B cell (primary cell): ENCODE measurements around the gene TPST2. TPM values are rescaled to one million over a fixed set of nuclear protein-coding genes. Genes with fewer than 3 reads are reported as not detected.
A peak's percentile ranks its signal among the peaks of the same experiment; 100 is the strongest.

Experiments used
- ATAC-seq: fragments of 200-7000 bp; cut with Tn5 transposase; one replicate; pipeline ENCODE4 v1.10.0; 2021; ENCODE audit warnings: low read depth, mild to moderate bottlenecking, moderate number of reproducible peaks, moderate library complexity
- CTCF ChIA-PET: fragments of 350-600 bp; sonication (Branson Sonifier 250); formaldehyde crosslinking; loops from one replicate; lab custom pipeline; 2021; ENCODE audit warnings: antibody characterized with exemption, inconsistent platforms; lab: Charles Lee
- POLR2A ChIA-PET: fragments of 350-600 bp; sonication (Branson Sonifier 250); formaldehyde crosslinking; loops from one replicate; lab custom pipeline; 2021; ENCODE audit warnings: antibody characterized with exemption; lab: Charles Lee
- DNase-seq: peaks from one replicate; pipeline ENCODE4 v3.0.0; 2013
- H2AFZ ChIP-seq: 2 replicates; pipeline ENCODE4 v1.6.1; 2012; ENCODE audit warnings: mild to moderate bottlenecking, low read depth, low read length; ENCODE audit not compliant: insufficient read depth, poor library complexity, severe bottlenecking
- H3K27ac ChIP-seq, 2 donors: 1 replicate in 1 of 2; 2 replicates in 1 of 2; pipeline ENCODE4 v1.5.1; 2012 to 2013; ENCODE audit warnings: low read length in 2 of 2, mild to moderate bottlenecking in 2 of 2, moderate library complexity in 1 of 2
- H3K27me3 ChIP-seq, 4 experiments: fragments of 200-600 bp in 1 of 4; sonication (generic) in 1 of 4; replicated peaks in 1 of 4; 1 replicate in 2 of 4; 2 replicates in 2 of 4; pipeline versions ENCODE4 v1.6.1 to v1.7.0; 2013 to 2016; ENCODE audit warnings: low read length in 3 of 4, mild to moderate bottlenecking in 2 of 4, mixed read lengths in 1 of 4, moderate library complexity in 1 of 4; ENCODE audit not compliant: insufficient read depth in 4 of 4, control insufficient read depth in 3 of 4; ENCODE audit errors: control extremely low read depth in 1 of 4
- H3K36me3 ChIP-seq, 2 experiments: replicated peaks in 1 of 2; 1 replicate in 1 of 2; 2 replicates in 1 of 2; pipeline versions ENCODE4 v1.6.1 to v1.7.1; 2013; ENCODE audit warnings: low read length in 1 of 2; ENCODE audit not compliant: insufficient read depth in 2 of 2, control insufficient read depth in 1 of 2; ENCODE audit errors: control extremely low read depth in 1 of 2, extremely low read depth in 1 of 2
- H3K4me1 ChIP-seq, 2 donors: fragments of 200-600 bp in 1 of 2; sonication (generic) in 1 of 2; 1 replicate in 1 of 2; 2 replicates in 1 of 2; pipeline versions ENCODE4 v1.5.1 to v1.6.1; 2013 to 2017; ENCODE audit warnings: low read length in 2 of 2; ENCODE audit not compliant: control insufficient read depth in 2 of 2, insufficient read depth in 2 of 2
- H3K4me2 ChIP-seq: replicated peaks from 2 replicates; pipeline ENCODE3; 2012; ENCODE audit warnings: mild to moderate bottlenecking, low read depth, low read length; ENCODE audit not compliant: poor library complexity, severe bottlenecking
- H3K4me3 ChIP-seq, 5 experiments: fragments of 200-600 bp in 1 of 5; sonication (generic) in 1 of 5; 1 replicate in 3 of 5; 2 replicates in 2 of 5; pipeline versions ENCODE4 v1.5.1 to v1.7.0; 2011 to 2016; ENCODE audit warnings: low read length in 4 of 5, mild to moderate bottlenecking in 4 of 5, low read depth in 2 of 5, control low read depth in 1 of 5, moderate library complexity in 1 of 5; ENCODE audit not compliant: insufficient read depth in 1 of 5; ENCODE audit errors: control extremely low read depth in 1 of 5, extremely low read depth in 1 of 5
- H3K79me2 ChIP-seq: fragments of 200-600 bp; sonication (generic); one replicate; pipeline ENCODE4 v1.6.0; 2016; ENCODE audit warnings: low read length; ENCODE audit not compliant: control insufficient read depth, insufficient read depth
- H3K9ac ChIP-seq: fragments of 200-600 bp; sonication (generic); 2 replicates; pipeline ENCODE4 v1.6.1; 2017; ENCODE audit warnings: mild to moderate bottlenecking, low read length, moderate library complexity
- H3K9me3 ChIP-seq, 3 donors: one replicate each; pipeline versions ENCODE4 v1.6.1 to v1.7.1; 2013; ENCODE audit warnings: low read length in 2 of 3; ENCODE audit not compliant: control insufficient read depth in 2 of 3, insufficient read depth in 1 of 3; ENCODE audit errors: control extremely low read depth in 1 of 3
- H4K20me1 ChIP-seq: 2 replicates; pipeline ENCODE4 v1.6.0; 2012; ENCODE audit warnings: mild to moderate bottlenecking, low read length; ENCODE audit not compliant: insufficient read depth, control insufficient read depth, poor library complexity, severe bottlenecking
- H3K27ac Mint-ChIP-seq: one replicate; pipeline ENCODE4 v1.8.0; 2021; ENCODE audit warnings: mixed read lengths
- H3K27me3 Mint-ChIP-seq: one replicate; pipeline ENCODE4 v1.8.0; 2021; ENCODE audit warnings: mixed read lengths
- H3K4me1 Mint-ChIP-seq: one replicate; pipeline ENCODE4 v1.8.0; 2021; ENCODE audit warnings: mixed read lengths
- H3K4me3 Mint-ChIP-seq: one replicate; pipeline ENCODE4 v1.8.0; 2021; ENCODE audit warnings: mixed read lengths
- H3K9me3 Mint-ChIP-seq: one replicate; pipeline ENCODE4 v1.8.0; 2022; ENCODE audit warnings: mixed read lengths; ENCODE audit not compliant: insufficient read depth
- EZH2 ChIP-seq: IDR thresholded peaks from 2 replicates; pipeline ENCODE4 v1.6.1; 2012; ENCODE audit warnings: borderline replicate concordance, low read depth, mild to moderate bottlenecking, moderate library complexity, low read length; ENCODE audit not compliant: insufficient read depth, poor library complexity, severe bottlenecking
- WGBS: methylation state at CpG from one replicate; pipeline ENCODE4 v1.1.5; 2013; ENCODE audit warnings: missing lambda C conversion rate; ENCODE audit not compliant: insufficient coverage; 5-methylcytosine and 5-hydroxymethylcytosine counted together
- intact Hi-C: fragments of 100-400 bp; cut with micrococcal nuclease; formaldehyde crosslinking; loops from one replicate; pipeline ENCODE4 v1.10.0; 2022
- polyA plus RNA-seq: library from polyadenylated mRNA; depleted of rRNA; stranded (reverse); fragments of >200 nt; gene quantifications from 2 replicates; pipeline ENCODE4 v1.2.3, GENCODE V29; 2012
- total RNA-seq, 2 donors: library from RNA; stranded (reverse); fragments of 120-200 nt in 1 of 2; gene quantifications; 1 replicate in 1 of 2; 2 replicates in 1 of 2; pipeline versions ENCODE4 v1.2.3 to v1.2.4, GENCODE V29; 2013 to 2022
- TF ChIP-seq, protein P1 (sequence below): fragments of 200-600 bp; IDR thresholded peaks from one replicate; pipeline ENCODE4 v1.8.0; 2022; ENCODE audit warnings: antibody characterized with exemption, mild to moderate bottlenecking

Gene TPST2
- total and polyA plus RNA-seq, 2 donors (not counting 1 experiment from before 2014, with no cell fraction given), result 16.6 to 43.1 TPM

- no CpG with 5 or more reads among the region's 4 CpGs for WGBS
- Mint-ChIP-seq H3K4me3 (peak overlapping the region; percentile 88), H3K4me1 (peaks cover 50% of the 10 kb centered on the region), H3K9me3 (no peaks in the 10 kb centered on the region), H3K27me3 (no peaks in the 10 kb centered on the region), H3K27ac (peak overlapping the region; percentile 8)
- peak overlapping the region in 1 of 5 experiments; percentile 61 for H3K4me3 ChIP-seq
- TF ChIP-seq, protein P1, sequence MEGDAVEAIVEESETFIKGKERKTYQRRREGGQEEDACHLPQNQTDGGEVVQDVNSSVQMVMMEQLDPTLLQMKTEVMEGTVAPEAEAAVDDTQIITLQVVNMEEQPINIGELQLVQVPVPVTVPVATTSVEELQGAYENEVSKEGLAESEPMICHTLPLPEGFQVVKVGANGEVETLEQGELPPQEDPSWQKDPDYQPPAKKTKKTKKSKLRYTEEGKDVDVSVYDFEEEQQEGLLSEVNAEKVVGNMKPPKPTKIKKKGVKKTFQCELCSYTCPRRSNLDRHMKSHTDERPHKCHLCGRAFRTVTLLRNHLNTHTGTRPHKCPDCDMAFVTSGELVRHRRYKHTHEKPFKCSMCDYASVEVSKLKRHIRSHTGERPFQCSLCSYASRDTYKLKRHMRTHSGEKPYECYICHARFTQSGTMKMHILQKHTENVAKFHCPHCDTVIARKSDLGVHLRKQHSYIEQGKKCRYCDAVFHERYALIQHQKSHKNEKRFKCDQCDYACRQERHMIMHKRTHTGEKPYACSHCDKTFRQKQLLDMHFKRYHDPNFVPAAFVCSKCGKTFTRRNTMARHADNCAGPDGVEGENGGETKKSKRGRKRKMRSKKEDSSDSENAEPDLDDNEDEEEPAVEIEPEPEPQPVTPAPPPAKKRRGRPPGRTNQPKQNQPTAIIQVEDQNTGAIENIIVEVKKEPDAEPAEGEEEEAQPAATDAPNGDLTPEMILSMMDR, result no peak
- TF ChIP-seq EZH2, result no peak
- no peak for ATAC-seq
- H3K36me3 ChIP-seq, result no peaks in the 10 kb centered on the region
- peaks cover 0 to 1% (median 0%) of the 10 kb centered on the region in 3 donors for H3K9me3 ChIP-seq
- POLR2A ChIA-PET, result interaction anchor here (0.8 kb wide), 1 partner anchor 54 kb away, joined by 3 read pairs; no protein-coding TSS in a partner anchor
- H3K4me2 ChIP-seq, result peak overlapping the region; percentile 94
- no peak overlapping the region for H3K27ac ChIP-seq
- no peaks in the 10 kb centered on the region for H3K27me3 ChIP-seq
- peaks cover 34 to 41% of the 10 kb centered on the region in 2 donors for H3K4me1 ChIP-seq
- H3K9ac ChIP-seq, result no peak overlapping the region
- no peak for DNase-seq
- no peaks in the 10 kb centered on the region for H4K20me1 ChIP-seq
- intact Hi-C loops, result no loop called here
- H2AFZ ChIP-seq, result no peak overlapping the region
- peaks cover 60% of the 10 kb centered on the region for H3K79me2 ChIP-seq
- CTCF ChIA-PET, result interaction anchor here (0.7 to 1.6 kb wide), 2 partner anchors 11 to 76 kb away, joined by 3 to 7 read pairs; no protein-coding TSS in a partner anchor
These were observed 1.8 kb downstream of the TPST2 start for GRCh38 chr22:26587991-26588613.

- Histone ChIP-seq H3K27ac (peak overlapping the region; percentile 5 to 10), H3K79me2 (peaks cover 74% of the 10 kb centered on the region), H3K36me3 (peaks cover 0 to 2% of the 10 kb centered on the region in 2 experiments), H3K27me3 (no peaks in the 10 kb centered on the region), H3K4me2 (peak overlapping the region; percentile 31), H3K9me3 (peaks cover 0 to 1% (median 0%) of the 10 kb centered on the region in 3 donors), H3K4me3 (no peak overlapping the region), H3K4me1 (peaks cover 24 to 28% of the 10 kb centered on the region in 2 donors), H4K20me1 (no peaks in the 10 kb centered on the region), H2AFZ (peak overlapping the region; percentile 35), H3K9ac (no peak overlapping the region)
- Mint-ChIP-seq H3K9me3 (no peaks in the 10 kb centered on the region), H3K4me1 (peaks cover 37% of the 10 kb centered on the region), H3K27me3 (no peaks in the 10 kb centered on the region), H3K4me3 (no peak overlapping the region), H3K27ac (peak overlapping the region; percentile 59)
- POLR2A ChIA-PET, result no interaction called here
- DNase-seq (no peak), ATAC-seq (no peak)
- intact Hi-C loops, result no loop called here
- TF ChIP-seq, protein P1, result no peak
- no peak for TF ChIP-seq EZH2
- WGBS, result 65% methylated on average over 6 of the region's 11 CpGs
- CTCF ChIA-PET, result no interaction called here
These were observed 3.2 kb downstream of the TPST2 start for GRCh38 chr22:26586556-26587325.
